ENCODE results near the gene PTCH2. TPM values are rescaled to one million over a fixed set of nuclear protein-coding genes. Genes with fewer than 3 reads are reported as not detected.

The PTCH2 gene
- total and polyA plus RNA-seq, 2 of the 13 experiments (the other 11 are each of a cell fraction or from before 2014, with no cell fraction given) = 0.60 to 1.5 TPM

- peak; percentile 82 for TF ChIP-seq ZBTB34 (CRISPR knock-in tag; IDR thresholded peaks at IDR 0.05)
- TF ChIP-seq ZNF281 (CRISPR knock-in tag; IDR thresholded peaks at IDR 0.05; ENCODE audit: borderline replicate concordance) = no peak; the same call in 1 of the 2 replicates
- no peak for TF ChIP-seq GPN1 (CRISPR knock-in tag; IDR thresholded peaks at IDR 0.05; ENCODE audit: borderline replicate concordance)
- peak; percentile 60; the same call in 1 of the 2 replicates for TF ChIP-seq ZNF768 (CRISPR knock-in tag; IDR thresholded peaks at IDR 0.05)
- no peak for TF ChIP-seq DDIT3 (CRISPR knock-in tag; IDR thresholded peaks at IDR 0.05)
- TF ChIP-seq NCOA1 (CRISPR knock-in tag; IDR thresholded peaks at IDR 0.05) = peak; percentile 4; the same call in 1 of the 2 replicates
- TF ChIP-seq MTA3 (CRISPR knock-in tag; IDR thresholded peaks at IDR 0.05) = no peak
- no peak for TF ChIP-seq IKZF1 (IDR thresholded peaks at IDR 0.05)
- peak; percentile 66 for TF ChIP-seq SPEN (CRISPR knock-in tag; IDR thresholded peaks at IDR 0.05; ENCODE audit: low read depth)
- TF ChIP-seq SIX4 (CRISPR knock-in tag; IDR thresholded peaks at IDR 0.05) = peak; percentile 89
- TF ChIP-seq GATA4 (IDR thresholded peaks at IDR 0.05; ENCODE audit: borderline replicate concordance, low read depth) = no peak
- peak; percentile 53 for TF ChIP-seq ASH2L (IDR thresholded peaks at IDR 0.05; ENCODE audit: insufficient read length, low read depth, low read length)
- 0 out of 2 replicates have a peak, but pooled peaks have one; percentile 50 for TF ChIP-seq U2AF2 (IDR thresholded peaks at IDR 0.05; ENCODE audit: low read depth, low read length)
- TF ChIP-seq ZNF841 (CRISPR knock-in tag; IDR thresholded peaks at IDR 0.05; ENCODE audit: borderline replicate concordance) = no peak
- peak; percentile 99 for TF ChIP-seq TP53 (CRISPR knock-in tag; conservative IDR thresholded peaks at IDR 0.05)
- 0 out of 2 replicates have a peak, but pooled peaks have one; percentile 60 for TF ChIP-seq ZNF747 (CRISPR knock-in tag; IDR thresholded peaks at IDR 0.05; ENCODE audit: borderline replicate concordance)
- peak; percentile 80; the same call in 1 of the 2 replicates for TF ChIP-seq ZNF569 (CRISPR knock-in tag; IDR thresholded peaks at IDR 0.05; ENCODE audit: borderline replicate concordance)
- no peak; the same call in none of the 2 replicates for TF ChIP-seq NR0B2 (CRISPR knock-in tag; IDR thresholded peaks at IDR 0.05)
- TF ChIP-seq ZNF280D (CRISPR knock-in tag; IDR thresholded peaks at IDR 0.05) = no peak; the same call in 1 of the 2 replicates
- TF ChIP-seq ZNF577 (CRISPR knock-in tag; IDR thresholded peaks at IDR 0.05; ENCODE audit: borderline replicate concordance, low read depth) = peak; percentile 81; the same call in 1 of the 2 replicates
- no peak for TF ChIP-seq ZFP36 (IDR thresholded peaks at IDR 0.05; ENCODE audit: borderline replicate concordance, low read depth, low read length, partially characterized antibody)
Observed at GRCh38 chr1:44799770-44800584, 43.1 kb downstream of the PTCH2 start, which contains the start of gene PLK3 (continued).

Data from HepG2 (cell line).